Measurements from ENCODE around the gene SLC41A3.

GRCh38 chr3:125960456-125961288, 123.3 kb downstream of the SLC41A3 start:
- TF ChIP-seq EZH2 (IDR thresholded peaks at IDR 0.05; ENCODE audit: borderline replicate concordance, low read length) (no peak), CTCF (conservative IDR thresholded peaks at IDR 0.05 in 1 of 2, IDR thresholded peaks at IDR 0.05 in 1 of 2; ENCODE audit: extremely low read depth in 1 of 2, insufficient read depth in 1 of 2, low read depth in 1 of 2, low read length in 2 of 2) (no peak)

Data from mammary epithelial cell (primary cell).